Measurements from ENCODE around the gene NVL.

- TF ChIP-seq, protein P1, sequence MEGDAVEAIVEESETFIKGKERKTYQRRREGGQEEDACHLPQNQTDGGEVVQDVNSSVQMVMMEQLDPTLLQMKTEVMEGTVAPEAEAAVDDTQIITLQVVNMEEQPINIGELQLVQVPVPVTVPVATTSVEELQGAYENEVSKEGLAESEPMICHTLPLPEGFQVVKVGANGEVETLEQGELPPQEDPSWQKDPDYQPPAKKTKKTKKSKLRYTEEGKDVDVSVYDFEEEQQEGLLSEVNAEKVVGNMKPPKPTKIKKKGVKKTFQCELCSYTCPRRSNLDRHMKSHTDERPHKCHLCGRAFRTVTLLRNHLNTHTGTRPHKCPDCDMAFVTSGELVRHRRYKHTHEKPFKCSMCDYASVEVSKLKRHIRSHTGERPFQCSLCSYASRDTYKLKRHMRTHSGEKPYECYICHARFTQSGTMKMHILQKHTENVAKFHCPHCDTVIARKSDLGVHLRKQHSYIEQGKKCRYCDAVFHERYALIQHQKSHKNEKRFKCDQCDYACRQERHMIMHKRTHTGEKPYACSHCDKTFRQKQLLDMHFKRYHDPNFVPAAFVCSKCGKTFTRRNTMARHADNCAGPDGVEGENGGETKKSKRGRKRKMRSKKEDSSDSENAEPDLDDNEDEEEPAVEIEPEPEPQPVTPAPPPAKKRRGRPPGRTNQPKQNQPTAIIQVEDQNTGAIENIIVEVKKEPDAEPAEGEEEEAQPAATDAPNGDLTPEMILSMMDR (IDR thresholded peaks at IDR 0.05): no peak
- no peak for TF ChIP-seq ZFX (IDR thresholded peaks at IDR 0.05; ENCODE audit: borderline replicate concordance)
Observed at GRCh38 chr1:224353975-224354925, 24.3 kb upstream of the NVL start.
